SK-N-SH (cell line): ENCODE measurements around the gene PEAK1. TPM values are rescaled to one million over a fixed set of nuclear protein-coding genes. Genes with fewer than 3 reads are reported as not detected.

ENCODE experiments used
- CTCF ChIA-PET: fragments of 300-600, 350-600 bp; formaldehyde crosslinking; extraction: SDS; loops from one replicate; lab custom pipeline; 2021; lab: Yijun Ruan, JAX
- POLR2A ChIA-PET: fragments of 350-600 bp; sonication (Branson Sonifier 250); formaldehyde crosslinking; extraction: SDS; loops from one replicate; lab custom pipeline; 2020; ENCODE audit warnings: antibody characterized with exemption, inconsistent platforms; lab: Yijun Ruan, JAX
- DNase-seq: peaks from one replicate; pipeline ENCODE4 v3.0.0; 2012
- H2AFZ ChIP-seq: fragments of 200-600 bp; sonication (generic); 2 replicates; pipeline ENCODE4 v1.8.1; 2016; ENCODE audit warnings: antibody characterized with exemption, mild to moderate bottlenecking, low read depth
- H3F3A ChIP-seq: fragments of 200-600 bp; sonication (generic); replicated peaks from 2 replicates; pipeline ENCODE3; 2016; ENCODE audit warnings: antibody characterized with exemption, mild to moderate bottlenecking; ENCODE audit not compliant: insufficient read depth
- H3K27ac ChIP-seq, 2 experiments: fragments of 200-500 bp in 1 of 2; fragments of 200-600 bp in 1 of 2; sonication (Bioruptor generic) in 1 of 2; sonication (generic), shearing (Covaris generic) in 1 of 2; 2 replicates each; pipeline versions ENCODE4 v1.5.1 to v1.6.1; 2014 to 2016; ENCODE audit warnings: low read depth in 2 of 2, inconsistent platforms in 1 of 2, low read length in 1 of 2, mild to moderate bottlenecking in 1 of 2, mixed read lengths in 1 of 2
- H3K27me3 ChIP-seq: fragments of 200-600 bp; sonication (generic), shearing (Covaris generic); 2 replicates; pipeline ENCODE4 v1.6.1; 2016; ENCODE audit warnings: mixed run types; ENCODE audit not compliant: insufficient read depth
- H3K36me3 ChIP-seq, 2 experiments: fragments of 200-500 bp in 1 of 2; fragments of 200-600 bp in 1 of 2; sonication (Bioruptor generic) in 1 of 2; sonication (generic) in 1 of 2; replicated peaks in 1 of 2; 2 replicates each; pipeline versions ENCODE3 to v1.5.1; 2014 to 2016; ENCODE audit warnings: low read length in 1 of 2, mild to moderate bottlenecking in 1 of 2; ENCODE audit not compliant: insufficient read depth in 2 of 2, control insufficient read depth in 1 of 2
- H3K4me1 ChIP-seq, 2 experiments: fragments of 200-500 bp in 1 of 2; fragments of 200-600 bp in 1 of 2; sonication (Bioruptor generic) in 1 of 2; sonication (generic), shearing (Covaris generic) in 1 of 2; 2 replicates each; pipeline versions ENCODE4 v1.5.1 to v1.6.1; 2014 to 2016; ENCODE audit warnings: low read depth in 1 of 2, low read length in 1 of 2, mixed run types in 1 of 2; ENCODE audit not compliant: insufficient read depth in 2 of 2, control insufficient read depth in 1 of 2
- H3K4me2 ChIP-seq: fragments of 200-600 bp; sonication (generic), shearing (Covaris generic); 2 replicates; pipeline ENCODE4 v1.6.1; 2017; ENCODE audit warnings: mixed run types
- H3K4me3 ChIP-seq, 2 experiments: fragments of 200-500 bp in 1 of 2; fragments of 200-600 bp in 1 of 2; sonication (Bioruptor generic) in 1 of 2; sonication (generic), shearing (Covaris generic) in 1 of 2; 2 replicates each; pipeline versions ENCODE4 v1.5.1 to v1.8.1; 2014 to 2016; ENCODE audit warnings: low read depth in 2 of 2, inconsistent platforms in 1 of 2, low read length in 1 of 2, mild to moderate bottlenecking in 1 of 2, mixed read lengths in 1 of 2, moderate library complexity in 1 of 2
- H3K79me2 ChIP-seq: fragments of 200-600 bp; sonication (generic); 2 replicates; pipeline ENCODE4 v1.8.1; 2017; ENCODE audit warnings: mild to moderate bottlenecking; ENCODE audit not compliant: insufficient read depth
- H3K9ac ChIP-seq: fragments of 200-600 bp; sonication (generic); 2 replicates; pipeline ENCODE4 v1.6.1; 2017; ENCODE audit warnings: mixed run types
- H3K9me2 ChIP-seq: fragments of 200-600 bp; sonication (generic); 2 replicates; pipeline ENCODE4 v1.6.1; 2017; ENCODE audit warnings: mixed run types
- H3K9me3 ChIP-seq: fragments of 200-600 bp; sonication (generic); 2 replicates; pipeline ENCODE4 v1.6.1; 2017; ENCODE audit warnings: mixed run types, mild to moderate bottlenecking, moderate library complexity
- H4K20me1 ChIP-seq: fragments of 200-600 bp; sonication (generic); 2 replicates; pipeline ENCODE4 v1.6.1; 2017; ENCODE audit warnings: mild to moderate bottlenecking, mixed run types; ENCODE audit not compliant: insufficient read depth
- CHD2 ChIP-seq: fragments of 150-350 bp; IDR thresholded peaks from 2 replicates; pipeline ENCODE4 v1.6.1; 2018; ENCODE audit warnings: low read length; ENCODE audit not compliant: partially characterized antibody
- ELF1 ChIP-seq: IDR thresholded peaks from 2 replicates; pipeline ENCODE4 v1.4.0; 2012
- FOSL2 ChIP-seq: IDR thresholded peaks from 2 replicates; pipeline ENCODE4 v1.4.0; 2012; ENCODE audit warnings: low read depth, mild to moderate bottlenecking, moderate library complexity, borderline replicate concordance
- FOXJ3 ChIP-seq: sonication (generic); formaldehyde crosslinking; IDR thresholded peaks from 2 replicates; pipeline ENCODE4 v1.5.1; 2020; ENCODE audit warnings: mild to moderate bottlenecking, missing genetic modification reagents
- FOXM1 ChIP-seq: IDR thresholded peaks from 2 replicates; pipeline ENCODE4 v1.4.0; 2012; ENCODE audit warnings: low read depth, mild to moderate bottlenecking
- GABPA ChIP-seq: IDR thresholded peaks from 2 replicates; pipeline ENCODE4 v1.4.0; 2012; ENCODE audit warnings: low read depth, mild to moderate bottlenecking
- GATA2 ChIP-seq: sonication (generic); formaldehyde crosslinking; IDR thresholded peaks from 2 replicates; pipeline ENCODE4 v1.5.0; 2020; ENCODE audit warnings: mild to moderate bottlenecking, missing genetic modification reagents
- MEF2A ChIP-seq: IDR thresholded peaks from 2 replicates; pipeline ENCODE4 v1.4.0; 2012; ENCODE audit warnings: low read depth, borderline replicate concordance
- RCOR1 ChIP-seq: fragments of 150-350 bp; IDR thresholded peaks from 2 replicates; pipeline ENCODE4 v1.6.1; 2017; ENCODE audit warnings: antibody characterized with exemption, low read length
- RFX5 ChIP-seq: IDR thresholded peaks from 2 replicates; pipeline ENCODE4 v1.6.1; 2012; ENCODE audit warnings: mild to moderate bottlenecking, improper control_type of control experiment, low read length
- RXRA ChIP-seq: IDR thresholded peaks from 2 replicates; pipeline ENCODE4 v1.4.0; 2012; ENCODE audit warnings: low read depth, mild to moderate bottlenecking, borderline replicate concordance
- TAF1 ChIP-seq: IDR thresholded peaks from 2 replicates; pipeline ENCODE4 v1.6.1; 2012; ENCODE audit warnings: low read depth, mild to moderate bottlenecking, low read length, moderate library complexity, borderline replicate concordance
- TCF12 ChIP-seq: IDR thresholded peaks from 2 replicates; pipeline ENCODE4 v1.4.0; 2012
- WGBS: methylation state at CpG from one replicate; pipeline ENCODE4 v1.1.6; 2017; ENCODE audit warnings: low lambda C conversion rate; 5-methylcytosine and 5-hydroxymethylcytosine counted together
- polyA plus RNA-seq, 3 experiments: library from polyadenylated mRNA; depleted of rRNA; stranded (reverse); fragments of >200 nt; gene quantifications; 2 replicates each; pipeline ENCODE4 v1.2.3, GENCODE V29; 2012
- TF ChIP-seq, protein P1 (sequence below): fragments of 150-350 bp; IDR thresholded peaks from 2 replicates; pipeline ENCODE4 v1.6.1; 2017; ENCODE audit warnings: antibody characterized with exemption, low read length, low read depth, borderline replicate concordance
- TF ChIP-seq, protein P2 (sequence below): fragments of 150-350 bp; IDR thresholded peaks from 2 replicates; pipeline ENCODE4 v1.6.1; 2016; ENCODE audit warnings: mild to moderate bottlenecking, low read depth, low read length
- TF ChIP-seq, protein P3 (sequence below): IDR thresholded peaks from 2 replicates; pipeline ENCODE4 v1.4.0; 2012; ENCODE audit warnings: low read depth
- TF ChIP-seq, protein P4 (sequence below): IDR thresholded peaks from 2 replicates; pipeline ENCODE4 v1.4.0; 2012; ENCODE audit warnings: low read depth, borderline replicate concordance

PEAK1 gene
- polyA plus RNA-seq, 1 of the 3 experiments (the other 2 are of a cell fraction): 9.0 TPM

DNA sequence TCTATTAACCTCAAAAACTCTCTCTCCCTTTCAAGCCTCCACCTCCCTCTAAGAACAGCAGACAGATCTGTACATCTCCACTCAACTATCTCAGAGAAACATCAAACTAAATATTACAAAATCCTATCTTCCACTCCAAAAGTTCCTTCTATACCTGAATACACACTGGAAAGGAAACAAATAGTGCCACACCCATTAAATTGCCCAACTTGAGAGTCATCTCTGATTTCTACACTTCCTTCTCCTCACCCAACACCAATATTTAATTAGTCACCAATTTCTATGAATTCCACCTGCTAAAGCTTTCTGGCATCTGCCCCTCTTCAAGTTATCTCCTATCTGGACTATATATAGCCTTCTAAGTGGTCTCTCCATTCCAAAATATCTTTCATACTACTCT is 65.8 kb downstream of the PEAK1 start:
- H3K4me3 ChIP-seq: no peak overlapping the region
- H3K36me3 ChIP-seq: peaks cover 0 to 13% of the 10 kb centered on the region in 2 experiments
- DNase-seq: no peak
- no peak overlapping the region for H3K27ac ChIP-seq
- H3K9ac ChIP-seq: no peak overlapping the region
- no peaks in the 10 kb centered on the region for H3F3A ChIP-seq
- H3K9me2 ChIP-seq: no peaks in the 10 kb centered on the region
- peaks cover 52% of the 10 kb centered on the region; the same call in 1 of the 2 replicates for H3K79me2 ChIP-seq
- H3K27me3 ChIP-seq: no peaks in the 10 kb centered on the region
- H4K20me1 ChIP-seq: peaks cover 18% of the 10 kb centered on the region; the same call in 1 of the 2 replicates
- no peak overlapping the region for H2AFZ ChIP-seq
- no peak for TF ChIP-seq CHD2
- TF ChIP-seq ELF1: no peak
- TF ChIP-seq, protein P1, sequence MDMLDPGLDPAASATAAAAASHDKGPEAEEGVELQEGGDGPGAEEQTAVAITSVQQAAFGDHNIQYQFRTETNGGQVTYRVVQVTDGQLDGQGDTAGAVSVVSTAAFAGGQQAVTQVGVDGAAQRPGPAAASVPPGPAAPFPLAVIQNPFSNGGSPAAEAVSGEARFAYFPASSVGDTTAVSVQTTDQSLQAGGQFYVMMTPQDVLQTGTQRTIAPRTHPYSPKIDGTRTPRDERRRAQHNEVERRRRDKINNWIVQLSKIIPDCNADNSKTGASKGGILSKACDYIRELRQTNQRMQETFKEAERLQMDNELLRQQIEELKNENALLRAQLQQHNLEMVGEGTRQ: no peak
- TF ChIP-seq RCOR1: no peak
- TF ChIP-seq, protein P2, sequence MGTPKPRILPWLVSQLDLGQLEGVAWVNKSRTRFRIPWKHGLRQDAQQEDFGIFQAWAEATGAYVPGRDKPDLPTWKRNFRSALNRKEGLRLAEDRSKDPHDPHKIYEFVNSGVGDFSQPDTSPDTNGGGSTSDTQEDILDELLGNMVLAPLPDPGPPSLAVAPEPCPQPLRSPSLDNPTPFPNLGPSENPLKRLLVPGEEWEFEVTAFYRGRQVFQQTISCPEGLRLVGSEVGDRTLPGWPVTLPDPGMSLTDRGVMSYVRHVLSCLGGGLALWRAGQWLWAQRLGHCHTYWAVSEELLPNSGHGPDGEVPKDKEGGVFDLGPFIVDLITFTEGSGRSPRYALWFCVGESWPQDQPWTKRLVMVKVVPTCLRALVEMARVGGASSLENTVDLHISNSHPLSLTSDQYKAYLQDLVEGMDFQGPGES: no peak
- no peak for TF ChIP-seq MEF2A
- TF ChIP-seq FOSL2: no peak
- TF ChIP-seq TCF12: no peak
- TF ChIP-seq, protein P3, sequence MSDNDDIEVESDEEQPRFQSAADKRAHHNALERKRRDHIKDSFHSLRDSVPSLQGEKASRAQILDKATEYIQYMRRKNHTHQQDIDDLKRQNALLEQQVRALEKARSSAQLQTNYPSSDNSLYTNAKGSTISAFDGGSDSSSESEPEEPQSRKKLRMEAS: no peak
- TF ChIP-seq RFX5: no peak
- no peaks in the 10 kb centered on the region; a peak in 1 of 4 replicates for H3K4me1 ChIP-seq
- ChIA-PET CTCF (no interaction called here), POLR2A (no interaction called here)
- no peaks in the 10 kb centered on the region for H3K9me3 ChIP-seq
- H3K4me2 ChIP-seq: no peak overlapping the region

DNA sequence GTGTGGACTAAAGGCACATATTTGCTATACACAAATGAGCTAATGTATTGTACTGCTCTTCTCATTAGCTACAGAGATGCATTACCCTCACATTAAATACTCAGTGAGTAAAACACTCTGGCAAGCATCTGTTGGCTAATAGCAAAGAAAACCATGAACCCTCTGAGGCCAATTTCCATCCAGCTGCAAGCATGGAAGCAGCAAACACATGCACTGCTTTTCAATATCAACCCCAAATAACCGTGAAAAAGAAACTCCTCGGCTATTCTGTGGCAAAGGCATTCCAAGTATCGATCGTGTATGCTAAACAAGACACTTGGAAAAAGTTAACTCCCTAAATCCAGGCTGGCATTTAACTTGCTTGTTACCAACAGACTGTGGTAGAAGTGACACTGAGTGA is 67.0 kb downstream of the PEAK1 start:
- Histone ChIP-seq H3K79me2 (peaks cover 51% of the 10 kb centered on the region; the same call in 1 of the 2 replicates), H3K27me3 (no peaks in the 10 kb centered on the region), H3K4me1 (no peaks in the 10 kb centered on the region; a peak in 1 of 4 replicates), H2AFZ (no peak overlapping the region), H3K27ac (no peak overlapping the region), H3K4me2 (no peak overlapping the region), H3K4me3 (no peak overlapping the region), H3K36me3 (peaks cover 0 to 13% of the 10 kb centered on the region in 2 experiments), H3F3A (no peaks in the 10 kb centered on the region), H3K9ac (no peak overlapping the region), H4K20me1 (peaks cover 17% of the 10 kb centered on the region; the same call in 1 of the 2 replicates), H3K9me3 (no peaks in the 10 kb centered on the region), H3K9me2 (no peaks in the 10 kb centered on the region)
- ChIA-PET POLR2A (no interaction called here), CTCF (no interaction called here)
- no peak for DNase-seq
- 90% methylated on average over 4 of the region's 4 CpGs for WGBS
- no peak for TF ChIP-seq GATA2 (CRISPR knock-in tag)
- TF ChIP-seq, protein P1: no peak
- TF ChIP-seq RXRA: no peak
- no peak for TF ChIP-seq FOXM1
- TF ChIP-seq TAF1: no peak
- no peak for TF ChIP-seq ELF1
- TF ChIP-seq TCF12: no peak
- TF ChIP-seq CHD2: no peak
- no peak for TF ChIP-seq FOXJ3 (CRISPR knock-in tag)
- TF ChIP-seq, protein P4, sequence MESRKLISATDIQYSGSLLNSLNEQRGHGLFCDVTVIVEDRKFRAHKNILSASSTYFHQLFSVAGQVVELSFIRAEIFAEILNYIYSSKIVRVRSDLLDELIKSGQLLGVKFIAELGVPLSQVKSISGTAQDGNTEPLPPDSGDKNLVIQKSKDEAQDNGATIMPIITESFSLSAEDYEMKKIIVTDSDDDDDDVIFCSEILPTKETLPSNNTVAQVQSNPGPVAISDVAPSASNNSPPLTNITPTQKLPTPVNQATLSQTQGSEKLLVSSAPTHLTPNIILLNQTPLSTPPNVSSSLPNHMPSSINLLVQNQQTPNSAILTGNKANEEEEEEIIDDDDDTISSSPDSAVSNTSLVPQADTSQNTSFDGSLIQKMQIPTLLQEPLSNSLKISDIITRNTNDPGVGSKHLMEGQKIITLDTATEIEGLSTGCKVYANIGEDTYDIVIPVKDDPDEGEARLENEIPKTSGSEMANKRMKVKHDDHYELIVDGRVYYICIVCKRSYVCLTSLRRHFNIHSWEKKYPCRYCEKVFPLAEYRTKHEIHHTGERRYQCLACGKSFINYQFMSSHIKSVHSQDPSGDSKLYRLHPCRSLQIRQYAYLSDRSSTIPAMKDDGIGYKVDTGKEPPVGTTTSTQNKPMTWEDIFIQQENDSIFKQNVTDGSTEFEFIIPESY: no peak
- TF ChIP-seq GABPA: no peak
